ENCODE measurements around the gene SLC1A3. TPM values are rescaled to one million over a fixed set of nuclear protein-coding genes. Genes with fewer than 3 reads are reported as not detected.

SLC1A3 gene
- total RNA-seq, 2 donors from 2014 or later: 44.7 to 67.4 TPM

DNA sequence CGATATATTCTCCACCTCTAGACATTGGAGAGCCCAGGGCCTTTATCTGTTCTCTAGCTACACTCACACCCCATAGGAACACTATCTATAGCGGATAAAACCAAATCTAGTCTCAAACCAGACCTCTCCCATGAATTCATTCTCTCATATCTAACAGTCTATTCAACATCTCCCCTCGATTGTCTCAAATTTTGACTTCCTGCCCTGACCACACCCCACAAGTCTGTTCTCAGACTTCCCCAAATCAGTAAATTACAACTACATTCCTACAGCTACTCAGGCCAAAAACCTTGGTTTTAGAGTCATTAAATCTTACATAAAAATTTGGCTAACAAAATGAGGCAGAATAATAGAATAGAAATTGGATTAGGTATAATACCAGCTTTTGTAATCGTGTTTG, 12.5 kb upstream of the SLC1A3 start:
- H3K4me1 ChIP-seq (ENCODE audit: control insufficient read depth in 1 of 2, low read depth in 2 of 2): no peaks in the 10 kb centered on the region

DNA sequence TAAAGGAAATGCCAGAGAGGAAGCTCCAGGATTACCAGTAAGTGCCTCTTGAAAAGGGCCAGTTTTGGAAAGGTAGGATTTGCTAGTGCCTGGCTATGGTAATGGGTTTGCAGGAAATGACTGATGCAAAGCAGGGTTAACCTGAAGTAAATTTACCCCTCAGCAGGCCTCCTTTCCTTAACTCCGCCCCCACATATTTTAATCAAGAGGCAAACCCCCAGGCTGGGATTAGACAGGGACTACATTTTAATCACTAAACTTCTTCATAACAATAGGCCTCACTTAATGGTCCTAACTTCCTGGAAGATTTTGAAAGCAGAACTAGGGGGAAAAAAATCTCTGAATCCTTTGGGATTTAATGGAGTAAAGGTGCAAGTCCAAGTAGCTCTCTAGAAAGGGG, 10.2 kb upstream of the SLC1A3 start:
- no peaks in the 10 kb centered on the region for H3K4me1 ChIP-seq (ENCODE audit: control insufficient read depth in 1 of 2, low read depth in 2 of 2)
- H3K27ac ChIP-seq: no peak overlapping the region
- no peaks in the 10 kb centered on the region for H3K9me3 ChIP-seq
- H3K4me3 ChIP-seq: no peak overlapping the region
- TF ChIP-seq, protein P1, sequence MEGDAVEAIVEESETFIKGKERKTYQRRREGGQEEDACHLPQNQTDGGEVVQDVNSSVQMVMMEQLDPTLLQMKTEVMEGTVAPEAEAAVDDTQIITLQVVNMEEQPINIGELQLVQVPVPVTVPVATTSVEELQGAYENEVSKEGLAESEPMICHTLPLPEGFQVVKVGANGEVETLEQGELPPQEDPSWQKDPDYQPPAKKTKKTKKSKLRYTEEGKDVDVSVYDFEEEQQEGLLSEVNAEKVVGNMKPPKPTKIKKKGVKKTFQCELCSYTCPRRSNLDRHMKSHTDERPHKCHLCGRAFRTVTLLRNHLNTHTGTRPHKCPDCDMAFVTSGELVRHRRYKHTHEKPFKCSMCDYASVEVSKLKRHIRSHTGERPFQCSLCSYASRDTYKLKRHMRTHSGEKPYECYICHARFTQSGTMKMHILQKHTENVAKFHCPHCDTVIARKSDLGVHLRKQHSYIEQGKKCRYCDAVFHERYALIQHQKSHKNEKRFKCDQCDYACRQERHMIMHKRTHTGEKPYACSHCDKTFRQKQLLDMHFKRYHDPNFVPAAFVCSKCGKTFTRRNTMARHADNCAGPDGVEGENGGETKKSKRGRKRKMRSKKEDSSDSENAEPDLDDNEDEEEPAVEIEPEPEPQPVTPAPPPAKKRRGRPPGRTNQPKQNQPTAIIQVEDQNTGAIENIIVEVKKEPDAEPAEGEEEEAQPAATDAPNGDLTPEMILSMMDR (IDR thresholded peaks at IDR 0.05): no peak
- DNase-seq (ENCODE audit: low spot score): no peak
- no peaks in the 10 kb centered on the region for H3K27me3 ChIP-seq (replicated peaks; ENCODE audit: insufficient read depth)
- no peak for ATAC-seq (ENCODE audit: insufficient number of reproducible peaks, low FRiP score, low read depth)
- no peaks in the 10 kb centered on the region for H3K36me3 ChIP-seq

More for the DNA sequence above, 12.5 kb upstream of the SLC1A3 start:
- Histone ChIP-seq H3K9me3 (no peaks in the 10 kb centered on the region), H3K27ac (no peak overlapping the region), H3K27me3 (replicated peaks; ENCODE audit: insufficient read depth) (no peaks in the 10 kb centered on the region), H3K4me3 (no peak overlapping the region), H3K36me3 (no peaks in the 10 kb centered on the region)
- TF ChIP-seq, protein P1 (IDR thresholded peaks at IDR 0.05): no peak
- DNase-seq (ENCODE audit: low spot score) (no peak), ATAC-seq (ENCODE audit: insufficient number of reproducible peaks, low FRiP score, low read depth) (no peak)

DNA sequence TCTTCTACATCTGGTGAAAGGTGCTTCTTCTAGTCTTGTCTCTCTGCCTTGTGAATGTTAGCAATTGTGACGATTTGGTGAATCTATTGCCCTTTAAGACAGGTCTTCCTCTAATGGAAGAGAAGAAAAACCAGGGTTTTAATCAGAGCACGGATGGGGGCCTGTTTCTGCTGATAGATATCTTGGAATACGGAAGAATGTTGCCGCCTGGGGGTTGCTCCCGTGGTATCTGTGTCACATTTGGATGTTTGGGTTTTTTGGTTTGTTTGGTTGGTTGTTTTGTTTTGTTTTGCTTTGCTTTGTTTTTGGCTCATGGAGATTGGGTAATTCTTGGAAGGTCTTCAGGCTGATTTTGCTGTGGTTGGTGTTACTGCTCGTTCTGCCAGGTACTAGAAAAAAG, 9.7 kb upstream of the SLC1A3 start:
- TF ChIP-seq, protein P1 (IDR thresholded peaks at IDR 0.05): no peak
- DNase-seq (ENCODE audit: low spot score) (no peak), ATAC-seq (ENCODE audit: insufficient number of reproducible peaks, low FRiP score, low read depth) (no peak)
- H3K36me3 ChIP-seq: no peaks in the 10 kb centered on the region
- H3K4me1 ChIP-seq (ENCODE audit: control insufficient read depth in 1 of 2, low read depth in 2 of 2): no peaks in the 10 kb centered on the region
- no peaks in the 10 kb centered on the region for H3K27me3 ChIP-seq (replicated peaks; ENCODE audit: insufficient read depth)
- H3K4me3 ChIP-seq: no peak overlapping the region
- no peak overlapping the region for H3K27ac ChIP-seq
- H3K9me3 ChIP-seq: no peaks in the 10 kb centered on the region

DNA sequence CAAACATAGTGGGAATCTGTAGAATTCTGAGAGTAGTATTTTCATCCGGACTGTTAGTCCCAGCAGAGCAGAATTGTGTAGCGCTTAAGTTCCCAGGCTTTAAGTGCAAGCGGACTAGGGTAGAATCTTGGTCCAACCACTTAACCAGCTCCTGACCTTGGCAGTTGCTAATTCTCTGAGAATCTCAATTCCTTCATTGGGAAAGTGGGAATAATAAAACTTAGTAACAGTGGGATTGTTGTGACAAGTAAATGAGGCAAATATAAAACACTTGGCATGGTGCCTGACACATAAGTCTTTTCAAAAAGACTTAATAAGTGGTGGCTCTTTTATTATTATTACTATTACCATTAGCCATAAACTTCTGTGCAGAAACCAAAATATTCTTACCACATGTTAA, 8.4 kb upstream of the SLC1A3 start:
- ATAC-seq (ENCODE audit: insufficient number of reproducible peaks, low FRiP score, low read depth) (no peak), DNase-seq (ENCODE audit: low spot score) (no peak)
- Histone ChIP-seq H3K36me3 (no peaks in the 10 kb centered on the region), H3K27ac (no peak overlapping the region), H3K9me3 (no peaks in the 10 kb centered on the region), H3K4me3 (no peak overlapping the region), H3K4me1 (ENCODE audit: control insufficient read depth in 1 of 2, low read depth in 2 of 2) (no peaks in the 10 kb centered on the region), H3K27me3 (replicated peaks; ENCODE audit: insufficient read depth) (no peaks in the 10 kb centered on the region)
- TF ChIP-seq, protein P1 (IDR thresholded peaks at IDR 0.05): no peak

DNA sequence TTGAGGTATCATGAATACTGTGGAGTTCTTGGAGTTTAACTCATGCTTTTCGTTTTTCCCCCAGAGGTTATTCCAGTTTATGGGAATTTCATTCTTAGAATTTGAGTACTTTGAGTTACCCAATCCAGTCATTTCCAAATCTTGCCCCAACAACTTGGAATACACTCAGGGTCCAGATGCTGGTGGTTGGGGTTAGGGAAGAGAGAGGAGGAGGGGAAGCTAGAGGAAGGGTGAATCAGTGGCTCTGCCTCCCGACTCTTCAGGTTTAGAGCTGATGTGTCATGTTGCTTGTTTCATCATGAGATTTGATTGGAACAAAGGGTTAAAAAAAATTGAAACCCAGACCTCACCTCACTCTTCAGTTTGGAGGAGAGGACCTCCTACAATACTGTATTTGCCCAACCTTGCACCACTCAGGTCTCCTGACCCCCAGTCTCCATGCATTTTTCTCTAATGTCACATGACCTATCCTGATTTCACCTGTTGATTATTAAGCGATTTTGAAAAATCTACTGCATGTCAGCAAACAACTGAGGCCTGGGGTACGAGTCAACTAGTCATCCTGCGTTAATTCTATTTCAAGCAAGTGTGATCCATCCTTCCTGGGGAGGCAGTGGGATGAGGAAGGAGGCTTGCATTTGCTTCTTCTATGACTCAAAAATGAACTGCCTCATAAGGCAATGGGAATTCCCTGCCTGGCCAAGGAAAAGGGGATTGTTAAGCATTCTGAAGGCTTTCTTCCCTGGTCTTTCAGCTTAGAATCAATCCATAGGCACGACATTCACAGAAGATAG, 6.2 kb upstream of the SLC1A3 start:
- Histone ChIP-seq H3K4me3 (no peak overlapping the region), H3K27me3 (replicated peaks; ENCODE audit: insufficient read depth) (no peaks in the 10 kb centered on the region), H3K27ac (no peak overlapping the region), H3K9me3 (no peaks in the 10 kb centered on the region), H3K36me3 (no peaks in the 10 kb centered on the region), H3K4me1 (ENCODE audit: control insufficient read depth in 1 of 2, low read depth in 2 of 2) (no peaks in the 10 kb centered on the region)
- DNase-seq (ENCODE audit: low spot score) (no peak), ATAC-seq (ENCODE audit: insufficient number of reproducible peaks, low FRiP score, low read depth) (no peak)
- TF ChIP-seq, protein P1 (IDR thresholded peaks at IDR 0.05): no peak
